HUES6 (cell line): ENCODE data around the gene THOC2.
"Not testable (repeated sequence)": the region's sequence is repeated elsewhere in the genome, so short reads cannot be mapped to it uniquely, and the experiment has no call there.

Experiments used
- H3K27ac ChIP-seq: 2 replicates; pipeline ENCODE4 v1.7.0; 2013; ENCODE audit warnings: low read depth, mild to moderate bottlenecking, low read length, inconsistent platforms
- H3K27me3 ChIP-seq: 2 replicates; pipeline ENCODE4 v1.6.1; 2013; ENCODE audit warnings: low read length; ENCODE audit not compliant: control insufficient read depth, insufficient read depth
- H3K36me3 ChIP-seq: 2 replicates; pipeline ENCODE4 v1.6.1; 2013; ENCODE audit warnings: low read length; ENCODE audit not compliant: control insufficient read depth, insufficient read depth
- H3K4me1 ChIP-seq: 2 replicates; pipeline ENCODE4 v1.6.1; 2013; ENCODE audit warnings: low read length; ENCODE audit not compliant: control insufficient read depth, insufficient read depth
- H3K4me3 ChIP-seq: 2 replicates; pipeline ENCODE4 v1.5.1; 2013; ENCODE audit warnings: low read depth, low read length
- H3K9ac ChIP-seq: one replicate; pipeline ENCODE4 v1.6.1; 2013; ENCODE audit warnings: mild to moderate bottlenecking, low read length
- H3K9me3 ChIP-seq: 2 replicates; pipeline ENCODE4 v1.6.1; 2013; ENCODE audit warnings: low read depth, low read length; ENCODE audit not compliant: control insufficient read depth, insufficient read depth

Gene THOC2

GRCh38 chrX:123574027-123574426, 158.8 kb downstream of the THOC2 start:
- not testable (repeated sequence) for H3K9ac ChIP-seq, H3K9me3 ChIP-seq, H3K27me3 ChIP-seq, H3K4me1 ChIP-seq, H3K36me3 ChIP-seq, H3K4me3 ChIP-seq, H3K27ac ChIP-seq

GRCh38 chrX:123570011-123570590, 162.8 kb downstream of the THOC2 start:
- no peaks in the 10 kb centered on the region for H3K27me3 ChIP-seq
- H3K9me3 ChIP-seq: no peaks in the 10 kb centered on the region
- no peaks in the 10 kb centered on the region for H3K36me3 ChIP-seq
- peaks cover 6% of the 10 kb centered on the region; the same call in 1 of the 2 replicates for H3K4me1 ChIP-seq
- H3K27ac ChIP-seq: no peak overlapping the region
- no peak overlapping the region for H3K9ac ChIP-seq
- no peak overlapping the region for H3K4me3 ChIP-seq

- Histone ChIP-seq H3K27me3 (no peaks in the 10 kb centered on the region), H3K9me3 (no peaks in the 10 kb centered on the region; the same call in 1 of the 2 replicates), H3K4me1 (no peaks in the 10 kb centered on the region), H3K36me3 (no peaks in the 10 kb centered on the region), H3K4me3 (no peak overlapping the region), H3K9ac (no peak overlapping the region), H3K27ac (no peak overlapping the region)
Measured at GRCh38 chrX:123563167-123563566, 169.7 kb downstream of the THOC2 start.

GRCh38 chrX:123562342-123563146, 170.3 kb downstream of the THOC2 start:
- H3K36me3 ChIP-seq: no peaks in the 10 kb centered on the region
- H3K4me1 ChIP-seq: no peaks in the 10 kb centered on the region
- no peak overlapping the region for H3K4me3 ChIP-seq
- no peaks in the 10 kb centered on the region for H3K27me3 ChIP-seq
- H3K27ac ChIP-seq: no peak overlapping the region
- no peaks in the 10 kb centered on the region; the same call in 1 of the 2 replicates for H3K9me3 ChIP-seq
- no peak overlapping the region for H3K9ac ChIP-seq

GRCh38 chrX:123561439-123562215, 171.2 kb downstream of the THOC2 start:
- no peaks in the 10 kb centered on the region for H3K36me3 ChIP-seq
- H3K4me3 ChIP-seq: no peak overlapping the region
- H3K9me3 ChIP-seq: no peaks in the 10 kb centered on the region; the same call in 1 of the 2 replicates
- H3K27ac ChIP-seq: no peak overlapping the region
- no peaks in the 10 kb centered on the region for H3K4me1 ChIP-seq
- H3K27me3 ChIP-seq: no peaks in the 10 kb centered on the region
- no peak overlapping the region for H3K9ac ChIP-seq

- Histone ChIP-seq H3K9me3 (peaks cover 5% of the 10 kb centered on the region; the same call in 1 of the 2 replicates), H3K27ac (no peak overlapping the region), H3K27me3 (no peaks in the 10 kb centered on the region; the same call in 1 of the 2 replicates), H3K9ac (no peak overlapping the region), H3K4me1 (no peaks in the 10 kb centered on the region), H3K36me3 (no peaks in the 10 kb centered on the region), H3K4me3 (no peak overlapping the region)
Measured at GRCh38 chrX:123550829-123551228, 182.0 kb downstream of the THOC2 start.
